ENCODE results near the gene ATP2C1. TPM values are rescaled to one million over a fixed set of nuclear protein-coding genes. Genes with fewer than 3 reads are reported as not detected.

Gene ATP2C1
- total and polyA plus RNA-seq, 5 donors from 2014 or later = 10.5 to 83.6 (median 16.9) TPM

DNA sequence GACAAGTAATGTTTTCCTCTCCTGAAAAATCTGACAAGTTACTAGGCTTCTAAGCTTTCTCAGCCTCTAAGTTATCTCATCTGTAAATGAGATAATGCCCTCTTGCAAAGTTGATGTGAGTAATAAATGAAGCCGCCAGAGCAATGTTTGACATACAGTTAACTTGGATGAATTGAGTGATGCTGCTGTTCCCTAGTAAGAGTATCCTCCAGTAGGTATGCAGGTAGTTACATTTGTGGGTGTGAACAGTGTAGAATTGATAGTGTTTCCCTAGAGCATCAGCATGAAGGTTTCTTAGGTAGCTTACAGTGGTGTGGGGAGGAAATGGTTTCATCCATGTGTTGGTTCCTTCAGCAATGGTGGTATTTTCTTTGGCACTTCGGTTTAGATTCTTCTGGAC lies 3.4 kb downstream of the ATP2C1 start:
- ATAC-seq (ENCODE audit: low read depth in 2 of 2) (no peak), DNase-seq (no peak)
- H3K9me3 Mint-ChIP-seq = no peaks in the 10 kb centered on the region
- Histone ChIP-seq H3K27ac (ENCODE audit: insufficient read depth, low read length, poor library complexity, severe bottlenecking) (no peak overlapping the region), H3K4me1 (ENCODE audit: control insufficient read depth, insufficient read depth, low read length, poor library complexity, severe bottlenecking) (peaks cover 30% of the 10 kb centered on the region), H3K9me3 (ENCODE audit: control insufficient read depth in 2 of 2, low read length in 2 of 2) (no peaks in the 10 kb centered on the region), H3K36me3 (ENCODE audit: control insufficient read depth, insufficient read depth, low read length) (no peaks in the 10 kb centered on the region), H3K4me3 (ENCODE audit: low read depth, low read length) (peak overlapping the region; percentile 35), H3K27me3 (ENCODE audit: control insufficient read depth, insufficient read depth, low read length) (no peaks in the 10 kb centered on the region)
- H3K27ac Mint-ChIP-seq = no peak overlapping the region
- H3K4me1 Mint-ChIP-seq = peaks cover 34 to 75% (median 55%) of the 10 kb centered on the region in 4 donors
- peak overlapping the region in 3 of 4 donors; percentile 17 to 92 (median 32) for H3K4me3 Mint-ChIP-seq
- H3K36me3 Mint-ChIP-seq = no peaks in the 10 kb centered on the region
- no peaks in the 10 kb centered on the region for H3K27me3 Mint-ChIP-seq

DNA sequence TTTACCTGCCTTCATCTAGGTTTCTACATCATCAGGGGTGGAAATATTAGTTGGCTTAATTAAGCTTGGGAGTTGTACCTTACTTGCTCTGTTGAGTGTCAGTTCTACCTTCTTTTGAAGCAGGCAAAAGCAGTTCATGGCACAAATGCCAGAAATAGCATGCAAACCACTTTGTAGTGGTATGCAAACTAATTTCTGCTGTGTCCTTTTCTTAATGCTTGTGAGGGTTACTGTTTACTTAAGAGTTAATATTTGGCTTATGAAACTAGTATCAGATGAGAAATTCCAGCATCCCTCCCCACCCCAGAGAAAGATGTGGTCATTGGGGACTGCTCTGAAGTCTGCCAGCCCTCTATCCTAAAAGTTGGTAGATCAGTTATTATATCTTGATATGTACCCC lies 7.1 kb downstream of the ATP2C1 start:
- H3K36me3 Mint-ChIP-seq = no peaks in the 10 kb centered on the region
- ATAC-seq (ENCODE audit: low read depth in 2 of 2) = no peak
- H3K27me3 ChIP-seq (ENCODE audit: control insufficient read depth, insufficient read depth, low read length) = no peaks in the 10 kb centered on the region
- H3K4me1 ChIP-seq (ENCODE audit: control insufficient read depth, insufficient read depth, low read length, poor library complexity, severe bottlenecking) = peaks cover 29% of the 10 kb centered on the region
- H3K27ac ChIP-seq (ENCODE audit: insufficient read depth, low read length, poor library complexity, severe bottlenecking) = no peak overlapping the region
- H3K27me3 Mint-ChIP-seq = no peaks in the 10 kb centered on the region
- no peaks in the 10 kb centered on the region for H3K36me3 ChIP-seq (ENCODE audit: control insufficient read depth, insufficient read depth, low read length)
- H3K27ac Mint-ChIP-seq = peak overlapping the region in 1 of 3 donors; percentile 20
- no peaks in the 10 kb centered on the region for H3K9me3 Mint-ChIP-seq
- no peak for DNase-seq
- H3K4me3 Mint-ChIP-seq = no peak overlapping the region
- H3K4me1 Mint-ChIP-seq = peaks cover 49 to 82% (median 62%) of the 10 kb centered on the region in 4 donors
- H3K4me3 ChIP-seq (ENCODE audit: low read depth, low read length) = no peak overlapping the region
- H3K9me3 ChIP-seq (ENCODE audit: control insufficient read depth in 2 of 2, low read length in 2 of 2) = no peaks in the 10 kb centered on the region

DNA sequence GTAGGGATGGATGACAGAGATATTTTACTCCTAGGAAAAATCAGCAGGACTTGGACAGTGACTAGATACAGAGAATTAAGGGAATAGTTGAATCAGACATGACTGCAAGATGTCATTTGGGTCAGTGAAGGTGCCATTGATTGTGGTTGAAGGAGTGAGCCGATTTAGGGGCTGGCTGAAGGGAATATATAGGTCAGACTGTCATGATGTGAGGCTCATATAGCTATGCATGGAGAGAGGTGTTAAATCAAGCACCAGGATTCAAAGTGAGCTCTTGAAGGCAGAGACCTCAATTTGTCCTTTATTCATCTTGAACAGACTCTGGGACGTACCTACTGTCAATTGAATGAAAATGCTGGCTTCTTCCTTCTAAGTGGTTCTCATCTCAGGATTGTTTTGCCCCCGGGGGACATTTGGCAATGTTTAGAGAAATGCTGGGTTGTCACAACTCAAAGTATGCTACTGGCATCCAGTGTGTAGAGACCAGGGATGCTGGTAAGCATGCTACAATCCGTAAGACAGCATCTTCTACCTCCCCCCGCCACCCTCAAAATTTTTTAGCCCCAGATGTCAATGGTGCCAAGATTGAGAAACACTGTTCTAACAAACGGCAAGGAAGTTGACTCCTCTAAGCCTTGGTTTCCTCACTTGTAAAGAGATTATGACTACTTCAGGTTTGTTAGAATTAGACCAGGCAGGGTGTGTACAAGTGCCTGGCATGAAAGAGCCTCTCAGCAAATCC lies 7.8 kb downstream of the ATP2C1 start:
- H3K36me3 ChIP-seq (ENCODE audit: control insufficient read depth, insufficient read depth, low read length) = no peaks in the 10 kb centered on the region
- no peaks in the 10 kb centered on the region for H3K27me3 Mint-ChIP-seq
- H3K9me3 ChIP-seq (ENCODE audit: control insufficient read depth in 2 of 2, low read length in 2 of 2) = no peaks in the 10 kb centered on the region
- H3K27me3 ChIP-seq (ENCODE audit: control insufficient read depth, insufficient read depth, low read length) = no peaks in the 10 kb centered on the region
- peak overlapping the region in 1 of 4 donors; percentile 18 for H3K4me3 Mint-ChIP-seq
- H3K27ac ChIP-seq (ENCODE audit: insufficient read depth, low read length, poor library complexity, severe bottlenecking) = no peak overlapping the region
- peaks cover 22% of the 10 kb centered on the region for H3K4me1 ChIP-seq (ENCODE audit: control insufficient read depth, insufficient read depth, low read length, poor library complexity, severe bottlenecking)
- peak in 1 of 3 donors; percentile 20 for DNase-seq
- H3K9me3 Mint-ChIP-seq = no peaks in the 10 kb centered on the region
- H3K27ac Mint-ChIP-seq = peak overlapping the region in 1 of 3 donors; percentile 20
- ATAC-seq (ENCODE audit: low read depth in 2 of 2) = no peak
- H3K36me3 Mint-ChIP-seq = no peaks in the 10 kb centered on the region
- peaks cover 49 to 82% (median 62%) of the 10 kb centered on the region in 4 donors for H3K4me1 Mint-ChIP-seq
- no peak overlapping the region for H3K4me3 ChIP-seq (ENCODE audit: low read depth, low read length)

DNA sequence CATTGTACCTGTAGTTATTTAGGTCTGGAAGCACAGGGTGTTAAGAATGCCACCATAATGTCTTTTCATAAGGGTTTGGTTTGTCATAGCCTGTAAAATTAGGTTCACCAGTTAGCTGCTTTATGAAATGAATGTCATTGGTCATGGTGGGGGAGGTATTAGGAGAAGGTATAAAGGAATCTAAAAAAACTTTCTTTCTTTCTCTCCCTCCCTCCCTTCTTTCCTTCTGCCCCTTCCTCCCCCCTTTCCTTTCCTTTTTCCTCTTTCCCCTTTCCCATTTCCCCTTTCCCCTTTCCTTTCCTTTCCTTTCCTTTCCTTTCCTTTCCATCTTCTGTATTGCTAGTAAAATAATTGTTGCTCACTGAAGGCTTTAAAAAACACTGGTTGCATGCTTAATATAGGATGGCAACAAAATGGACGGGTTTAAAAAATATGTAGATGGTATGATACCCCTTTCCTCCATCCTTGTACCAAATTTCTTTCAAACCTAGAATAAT lies 9.6 kb downstream of the ATP2C1 start:
- Histone ChIP-seq H3K27me3 (ENCODE audit: control insufficient read depth, insufficient read depth, low read length) (no peaks in the 10 kb centered on the region), H3K9me3 (ENCODE audit: control insufficient read depth in 2 of 2, low read length in 2 of 2) (no peaks in the 10 kb centered on the region), H3K4me3 (ENCODE audit: low read depth, low read length) (no peak overlapping the region), H3K27ac (ENCODE audit: insufficient read depth, low read length, poor library complexity, severe bottlenecking) (no peak overlapping the region), H3K4me1 (ENCODE audit: control insufficient read depth, insufficient read depth, low read length, poor library complexity, severe bottlenecking) (peaks cover 35% of the 10 kb centered on the region), H3K36me3 (ENCODE audit: control insufficient read depth, insufficient read depth, low read length) (no peaks in the 10 kb centered on the region)
- Mint-ChIP-seq H3K27ac (no peak overlapping the region), H3K4me1 (peaks cover 62 to 82% (median 72%) of the 10 kb centered on the region in 4 donors), H3K4me3 (no peak overlapping the region), H3K36me3 (no peaks in the 10 kb centered on the region), H3K9me3 (no peaks in the 10 kb centered on the region), H3K27me3 (no peaks in the 10 kb centered on the region)
- DNase-seq = no peak
- ATAC-seq (ENCODE audit: low read depth in 2 of 2) = no peak

DNA sequence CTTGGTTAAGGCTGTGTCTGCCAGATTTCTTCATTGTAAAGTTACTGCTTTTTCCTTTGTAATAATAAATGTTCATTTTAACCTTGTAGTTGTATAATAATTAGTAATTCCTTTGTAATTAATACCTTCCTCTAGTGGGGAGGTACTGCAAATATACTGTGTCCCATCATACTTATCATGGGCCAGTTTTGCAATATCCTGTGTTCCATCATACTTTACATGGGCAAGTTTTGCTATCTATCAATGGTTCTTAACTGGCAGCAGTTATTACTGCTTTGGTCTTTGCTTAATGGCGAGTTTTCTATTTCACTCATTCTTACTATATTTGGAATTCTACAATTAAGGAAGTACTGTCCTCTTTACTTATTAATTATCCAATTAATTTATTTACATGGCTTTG lies 10.6 kb downstream of the ATP2C1 start:
- peaks cover 35% of the 10 kb centered on the region for H3K4me1 ChIP-seq (ENCODE audit: control insufficient read depth, insufficient read depth, low read length, poor library complexity, severe bottlenecking)
- H3K36me3 Mint-ChIP-seq = no peaks in the 10 kb centered on the region
- no peaks in the 10 kb centered on the region for H3K27me3 ChIP-seq (ENCODE audit: control insufficient read depth, insufficient read depth, low read length)
- H3K36me3 ChIP-seq (ENCODE audit: control insufficient read depth, insufficient read depth, low read length) = no peaks in the 10 kb centered on the region
- peaks cover 62 to 82% (median 74%) of the 10 kb centered on the region in 4 donors for H3K4me1 Mint-ChIP-seq
- no peak for ATAC-seq (ENCODE audit: low read depth in 2 of 2)
- no peak overlapping the region for H3K27ac ChIP-seq (ENCODE audit: insufficient read depth, low read length, poor library complexity, severe bottlenecking)
- no peak overlapping the region for H3K4me3 Mint-ChIP-seq
- no peaks in the 10 kb centered on the region for H3K9me3 ChIP-seq (ENCODE audit: control insufficient read depth in 2 of 2, low read length in 2 of 2)
- no peak overlapping the region for H3K4me3 ChIP-seq (ENCODE audit: low read depth, low read length)
- DNase-seq = no peak
- H3K9me3 Mint-ChIP-seq = no peaks in the 10 kb centered on the region
- no peak overlapping the region for H3K27ac Mint-ChIP-seq
- no peaks in the 10 kb centered on the region for H3K27me3 Mint-ChIP-seq

DNA sequence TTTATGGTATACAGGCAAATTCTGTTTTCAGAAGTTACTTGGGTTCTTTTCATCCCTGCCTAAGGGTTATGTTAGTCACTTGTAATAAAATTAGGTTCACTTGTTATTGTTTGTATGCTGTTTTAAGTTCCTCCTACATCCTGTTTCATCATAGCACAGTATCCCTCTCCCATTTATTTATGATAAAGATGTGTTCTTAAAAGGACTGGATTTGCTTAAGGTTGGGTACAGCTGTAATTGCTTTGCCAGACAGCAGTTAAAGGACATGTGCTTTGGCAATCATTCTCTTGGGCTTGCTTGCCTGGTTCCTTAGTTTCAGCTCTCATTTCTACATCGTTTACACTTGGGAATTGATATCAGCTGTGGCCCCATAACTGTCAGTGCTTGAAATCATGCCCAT lies 11.7 kb downstream of the ATP2C1 start:
- Histone ChIP-seq H3K4me3 (ENCODE audit: low read depth, low read length) (no peak overlapping the region), H3K27ac (ENCODE audit: insufficient read depth, low read length, poor library complexity, severe bottlenecking) (no peak overlapping the region), H3K27me3 (ENCODE audit: control insufficient read depth, insufficient read depth, low read length) (no peaks in the 10 kb centered on the region), H3K4me1 (ENCODE audit: control insufficient read depth, insufficient read depth, low read length, poor library complexity, severe bottlenecking) (peaks cover 35% of the 10 kb centered on the region), H3K9me3 (ENCODE audit: control insufficient read depth in 2 of 2, low read length in 2 of 2) (no peaks in the 10 kb centered on the region), H3K36me3 (ENCODE audit: control insufficient read depth, insufficient read depth, low read length) (no peaks in the 10 kb centered on the region)
- H3K27me3 Mint-ChIP-seq = no peaks in the 10 kb centered on the region
- peaks cover 63 to 83% (median 73%) of the 10 kb centered on the region in 4 donors for H3K4me1 Mint-ChIP-seq
- no peaks in the 10 kb centered on the region for H3K36me3 Mint-ChIP-seq
- ATAC-seq (ENCODE audit: low read depth in 2 of 2) (no peak), DNase-seq (no peak)
- no peaks in the 10 kb centered on the region for H3K9me3 Mint-ChIP-seq
- peak overlapping the region in 2 of 3 donors; percentile 2 to 39 for H3K27ac Mint-ChIP-seq
- H3K4me3 Mint-ChIP-seq = peak overlapping the region in 1 of 4 donors; percentile 74

DNA sequence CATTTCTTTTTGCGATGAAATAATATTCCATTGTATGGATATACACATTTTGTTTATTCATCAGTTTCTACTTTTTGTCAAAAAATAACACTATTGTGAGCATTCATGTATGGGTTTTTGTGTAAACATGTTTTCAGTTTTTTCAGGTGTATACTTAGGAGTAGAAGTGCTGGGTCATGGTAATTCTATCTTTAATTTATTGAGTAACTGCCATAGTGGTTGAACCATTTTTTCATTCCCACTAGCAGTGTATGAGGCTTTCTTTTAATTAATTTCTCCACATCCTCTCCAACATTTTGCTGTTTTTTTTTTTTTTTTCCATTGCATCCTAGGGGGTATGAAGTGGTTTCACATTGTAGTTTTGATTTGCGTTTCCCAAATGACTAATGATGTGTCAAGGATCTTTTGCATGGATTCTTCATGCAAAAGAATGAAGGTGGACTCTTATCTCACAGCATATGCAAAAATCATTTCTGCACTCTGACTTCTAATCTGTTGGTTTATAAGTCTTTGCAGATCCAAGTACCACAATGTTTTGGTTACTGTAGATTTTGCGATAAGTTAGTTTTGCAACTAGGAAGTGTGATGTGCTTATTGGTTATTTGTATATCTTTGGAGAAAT lies 12.6 kb downstream of the ATP2C1 start:
- DNase-seq = no peak
- H3K4me3 Mint-ChIP-seq = peak overlapping the region in 1 of 4 donors; percentile 7
- peak overlapping the region in 2 of 3 donors; percentile 1 to 2 for H3K27ac Mint-ChIP-seq

More for the DNA sequence above, 12.6 kb downstream of the ATP2C1 start:
- ATAC-seq (ENCODE audit: low read depth in 2 of 2) = no peak
- Mint-ChIP-seq H3K36me3 (no peaks in the 10 kb centered on the region), H3K4me1 (peaks cover 58 to 75% (median 67%) of the 10 kb centered on the region in 4 donors), H3K27me3 (no peaks in the 10 kb centered on the region), H3K9me3 (peaks cover 0 to 2% (median 0%) of the 10 kb centered on the region in 7 donors)
- no peak overlapping the region for H3K4me3 ChIP-seq (ENCODE audit: low read depth, low read length)
- H3K9me3 ChIP-seq (ENCODE audit: control insufficient read depth in 2 of 2, low read length in 2 of 2) = no peaks in the 10 kb centered on the region
- H3K27ac ChIP-seq (ENCODE audit: insufficient read depth, low read length, poor library complexity, severe bottlenecking) = no peak overlapping the region
- H3K36me3 ChIP-seq (ENCODE audit: control insufficient read depth, insufficient read depth, low read length) = no peaks in the 10 kb centered on the region
- H3K4me1 ChIP-seq (ENCODE audit: control insufficient read depth, insufficient read depth, low read length, poor library complexity, severe bottlenecking) = peaks cover 28% of the 10 kb centered on the region
- no peaks in the 10 kb centered on the region for H3K27me3 ChIP-seq (ENCODE audit: control insufficient read depth, insufficient read depth, low read length)
